HEK293 (cell line): ENCODE data around the gene DVL1.

Experiments used
- BCL11A ChIP-seq: fragments of 450-650 bp; formaldehyde crosslinking; IDR thresholded peaks from 2 replicates; pipeline ENCODE4 v1.5.1; 2016; ENCODE audit warnings: low read depth, missing biosample characterization, missing genetic modification characterization
- KLF7 ChIP-seq: fragments of 450-650 bp; formaldehyde crosslinking; IDR thresholded peaks from 2 replicates; pipeline ENCODE4 v1.5.1; 2016; ENCODE audit warnings: missing biosample characterization, missing genetic modification characterization, borderline replicate concordance
- ZBTB7A ChIP-seq: fragments of 450-650 bp; formaldehyde crosslinking; IDR thresholded peaks from 2 replicates; pipeline ENCODE4 v1.5.1; 2016; ENCODE audit warnings: low read depth, missing biosample characterization, missing genetic modification characterization
- ZBTB8A ChIP-seq: fragments of 450-650 bp; formaldehyde crosslinking; IDR thresholded peaks from 2 replicates; pipeline ENCODE4 v1.5.1; 2016; ENCODE audit warnings: missing biosample characterization, missing genetic modification characterization
- ZNF510 ChIP-seq: fragments of 450-650 bp; formaldehyde crosslinking; IDR thresholded peaks from 2 replicates; pipeline ENCODE4 v1.5.1; 2018; ENCODE audit warnings: mild to moderate bottlenecking, missing genetic modification characterization, missing biosample characterization; ENCODE audit not compliant: insufficient replicate concordance
- TF ChIP-seq, protein P1 (sequence below): fragments of 450-650 bp; formaldehyde crosslinking; IDR thresholded peaks from 2 replicates; pipeline ENCODE4 v1.5.1; 2016; ENCODE audit warnings: missing biosample characterization, missing genetic modification characterization
- TF ChIP-seq, protein P2 (sequence below): fragments of 450-650 bp; formaldehyde crosslinking; optimal IDR thresholded peaks from 2 replicates; pipeline ENCODE3; 2016; ENCODE audit warnings: missing biosample characterization, mild to moderate bottlenecking, missing genetic modification characterization
- TF ChIP-seq, protein P3 (sequence below): fragments of 450-650 bp; formaldehyde crosslinking; IDR thresholded peaks from 2 replicates; pipeline ENCODE4 v1.5.1; 2016; ENCODE audit warnings: missing biosample characterization, missing genetic modification characterization
- TF ChIP-seq, protein P4 (sequence below): fragments of 450-650 bp; formaldehyde crosslinking; IDR thresholded peaks from 2 replicates; pipeline ENCODE4 v1.5.1; 2016; ENCODE audit warnings: missing biosample characterization, missing genetic modification characterization
- TF ChIP-seq, protein P5 (sequence below): fragments of 450-650 bp; formaldehyde crosslinking; IDR thresholded peaks from 2 replicates; pipeline ENCODE4 v1.5.1; 2016; ENCODE audit warnings: missing biosample characterization, missing genetic modification characterization

DNA sequence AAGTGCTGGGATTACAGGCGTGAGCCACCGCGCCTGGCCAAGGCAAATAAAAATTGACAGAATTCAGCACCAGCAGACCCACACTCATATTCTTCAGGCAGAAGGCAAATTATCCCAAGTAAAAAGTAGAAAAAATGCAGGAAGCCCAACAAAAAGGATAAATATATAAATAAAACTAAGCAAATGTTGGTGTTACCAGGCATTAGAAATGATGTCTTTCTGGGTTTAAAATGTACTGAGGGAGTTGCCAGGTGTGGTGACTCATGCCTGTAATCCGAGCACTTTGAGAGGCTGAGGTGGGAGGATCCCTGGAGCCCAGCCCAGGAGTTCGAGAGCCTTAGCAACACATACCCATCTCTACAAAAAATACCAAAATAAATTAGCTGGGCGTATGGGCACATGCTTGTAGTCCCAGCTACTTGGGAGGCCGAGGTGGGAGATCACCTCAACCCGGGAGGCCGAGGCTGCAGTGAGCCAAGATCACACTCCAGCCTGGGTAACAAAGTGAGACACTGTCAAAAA, 31.0 kb downstream of the DVL1 start:
- TF ChIP-seq, protein P1, sequence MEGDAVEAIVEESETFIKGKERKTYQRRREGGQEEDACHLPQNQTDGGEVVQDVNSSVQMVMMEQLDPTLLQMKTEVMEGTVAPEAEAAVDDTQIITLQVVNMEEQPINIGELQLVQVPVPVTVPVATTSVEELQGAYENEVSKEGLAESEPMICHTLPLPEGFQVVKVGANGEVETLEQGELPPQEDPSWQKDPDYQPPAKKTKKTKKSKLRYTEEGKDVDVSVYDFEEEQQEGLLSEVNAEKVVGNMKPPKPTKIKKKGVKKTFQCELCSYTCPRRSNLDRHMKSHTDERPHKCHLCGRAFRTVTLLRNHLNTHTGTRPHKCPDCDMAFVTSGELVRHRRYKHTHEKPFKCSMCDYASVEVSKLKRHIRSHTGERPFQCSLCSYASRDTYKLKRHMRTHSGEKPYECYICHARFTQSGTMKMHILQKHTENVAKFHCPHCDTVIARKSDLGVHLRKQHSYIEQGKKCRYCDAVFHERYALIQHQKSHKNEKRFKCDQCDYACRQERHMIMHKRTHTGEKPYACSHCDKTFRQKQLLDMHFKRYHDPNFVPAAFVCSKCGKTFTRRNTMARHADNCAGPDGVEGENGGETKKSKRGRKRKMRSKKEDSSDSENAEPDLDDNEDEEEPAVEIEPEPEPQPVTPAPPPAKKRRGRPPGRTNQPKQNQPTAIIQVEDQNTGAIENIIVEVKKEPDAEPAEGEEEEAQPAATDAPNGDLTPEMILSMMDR (tag by site-specific recombination), result no peak
- TF ChIP-seq ZNF510 (tag by site-specific recombination) (no peak), BCL11A (tag by site-specific recombination) (peak; percentile 5; the same call in 1 of the 2 replicates), ZBTB7A (no peak), ZBTB8A (tag by site-specific recombination) (peak; percentile 91), KLF7 (peak; percentile 35; the same call in 1 of the 2 replicates)
- TF ChIP-seq, protein P2, sequence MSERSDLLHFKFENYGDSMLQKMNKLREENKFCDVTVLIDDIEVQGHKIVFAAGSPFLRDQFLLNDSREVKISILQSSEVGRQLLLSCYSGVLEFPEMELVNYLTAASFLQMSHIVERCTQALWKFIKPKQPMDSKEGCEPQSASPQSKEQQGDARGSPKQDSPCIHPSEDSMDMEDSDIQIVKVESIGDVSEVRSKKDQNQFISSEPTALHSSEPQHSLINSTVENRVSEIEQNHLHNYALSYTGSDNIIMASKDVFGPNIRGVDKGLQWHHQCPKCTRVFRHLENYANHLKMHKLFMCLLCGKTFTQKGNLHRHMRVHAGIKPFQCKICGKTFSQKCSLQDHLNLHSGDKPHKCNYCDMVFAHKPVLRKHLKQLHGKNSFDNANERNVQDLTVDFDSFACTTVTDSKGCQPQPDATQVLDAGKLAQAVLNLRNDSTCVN (tag by site-specific recombination), result peak; percentile 3
- TF ChIP-seq, protein P3, sequence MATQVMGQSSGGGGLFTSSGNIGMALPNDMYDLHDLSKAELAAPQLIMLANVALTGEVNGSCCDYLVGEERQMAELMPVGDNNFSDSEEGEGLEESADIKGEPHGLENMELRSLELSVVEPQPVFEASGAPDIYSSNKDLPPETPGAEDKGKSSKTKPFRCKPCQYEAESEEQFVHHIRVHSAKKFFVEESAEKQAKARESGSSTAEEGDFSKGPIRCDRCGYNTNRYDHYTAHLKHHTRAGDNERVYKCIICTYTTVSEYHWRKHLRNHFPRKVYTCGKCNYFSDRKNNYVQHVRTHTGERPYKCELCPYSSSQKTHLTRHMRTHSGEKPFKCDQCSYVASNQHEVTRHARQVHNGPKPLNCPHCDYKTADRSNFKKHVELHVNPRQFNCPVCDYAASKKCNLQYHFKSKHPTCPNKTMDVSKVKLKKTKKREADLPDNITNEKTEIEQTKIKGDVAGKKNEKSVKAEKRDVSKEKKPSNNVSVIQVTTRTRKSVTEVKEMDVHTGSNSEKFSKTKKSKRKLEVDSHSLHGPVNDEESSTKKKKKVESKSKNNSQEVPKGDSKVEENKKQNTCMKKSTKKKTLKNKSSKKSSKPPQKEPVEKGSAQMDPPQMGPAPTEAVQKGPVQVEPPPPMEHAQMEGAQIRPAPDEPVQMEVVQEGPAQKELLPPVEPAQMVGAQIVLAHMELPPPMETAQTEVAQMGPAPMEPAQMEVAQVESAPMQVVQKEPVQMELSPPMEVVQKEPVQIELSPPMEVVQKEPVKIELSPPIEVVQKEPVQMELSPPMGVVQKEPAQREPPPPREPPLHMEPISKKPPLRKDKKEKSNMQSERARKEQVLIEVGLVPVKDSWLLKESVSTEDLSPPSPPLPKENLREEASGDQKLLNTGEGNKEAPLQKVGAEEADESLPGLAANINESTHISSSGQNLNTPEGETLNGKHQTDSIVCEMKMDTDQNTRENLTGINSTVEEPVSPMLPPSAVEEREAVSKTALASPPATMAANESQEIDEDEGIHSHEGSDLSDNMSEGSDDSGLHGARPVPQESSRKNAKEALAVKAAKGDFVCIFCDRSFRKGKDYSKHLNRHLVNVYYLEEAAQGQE, result no peak
- TF ChIP-seq, protein P4, sequence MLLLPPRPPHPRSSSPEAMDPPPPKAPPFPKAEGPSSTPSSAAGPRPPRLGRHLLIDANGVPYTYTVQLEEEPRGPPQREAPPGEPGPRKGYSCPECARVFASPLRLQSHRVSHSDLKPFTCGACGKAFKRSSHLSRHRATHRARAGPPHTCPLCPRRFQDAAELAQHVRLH (tag by site-specific recombination), result peak; percentile 40; the same call in 1 of the 2 replicates
- TF ChIP-seq, protein P5, sequence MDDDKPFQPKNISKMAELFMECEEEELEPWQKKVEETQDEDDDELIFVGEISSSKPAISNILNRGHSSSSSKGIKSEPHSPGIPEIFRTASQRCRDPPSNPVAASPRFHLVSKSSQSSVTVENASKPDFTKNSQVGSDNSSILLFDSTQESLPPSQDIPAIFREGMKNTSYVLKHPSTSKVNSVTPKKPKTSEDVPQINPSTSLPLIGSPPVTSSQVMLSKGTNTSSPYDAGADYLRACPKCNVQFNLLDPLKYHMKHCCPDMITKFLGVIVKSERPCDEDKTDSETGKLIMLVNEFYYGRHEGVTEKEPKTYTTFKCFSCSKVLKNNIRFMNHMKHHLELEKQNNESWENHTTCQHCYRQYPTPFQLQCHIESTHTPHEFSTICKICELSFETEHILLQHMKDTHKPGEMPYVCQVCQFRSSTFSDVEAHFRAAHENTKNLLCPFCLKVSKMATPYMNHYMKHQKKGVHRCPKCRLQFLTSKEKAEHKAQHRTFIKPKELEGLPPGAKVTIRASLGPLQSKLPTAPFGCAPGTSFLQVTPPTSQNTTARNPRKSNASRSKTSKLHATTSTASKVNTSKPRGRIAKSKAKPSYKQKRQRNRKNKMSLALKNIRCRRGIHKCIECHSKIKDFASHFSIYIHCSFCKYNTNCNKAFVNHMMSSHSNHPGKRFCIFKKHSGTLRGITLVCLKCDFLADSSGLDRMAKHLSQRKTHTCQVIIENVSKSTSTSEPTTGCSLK (tag by site-specific recombination), result no peak
